HCT116 (cell line): ENCODE data around the gene SOBP. TPM values are rescaled to one million over a fixed set of nuclear protein-coding genes. Genes with fewer than 3 reads are reported as not detected.

Experiments
- ATAC-seq: fragments of 200-7000 bp; cut with Tn5 transposase; 2 replicates; pipeline ENCODE4 v1.9.1; 2020; ENCODE audit warnings: mild to moderate bottlenecking, moderate library complexity
- BruUV-seq: library from RNA; stranded (reverse); fragments of 400-500 nt; replicated peaks from 2 replicates; lab custom pipeline; 2021; lab: Mats Ljungman, UMichigan
- CTCF ChIA-PET: fragments of 300-600 bp; sonication (Branson Sonifier 250); formaldehyde crosslinking; loops from one replicate; lab custom pipeline; 2021; ENCODE audit warnings: antibody characterized with exemption; lab: Charles Lee
- POLR2A ChIA-PET: fragments of 300-600, 350-600 bp; sonication (Branson Sonifier 250); formaldehyde crosslinking; loops from one replicate; lab custom pipeline; 2021; ENCODE audit warnings: antibody characterized with exemption; lab: Charles Lee
- RAD21 ChIA-PET, 2 experiments: fragments of 300-600 bp; sonication (Branson Sonifier 250); formaldehyde crosslinking; loops; one replicate each; lab custom pipeline; 2023; ENCODE audit warnings: low total read pairs in 2 of 2; ENCODE audit not compliant: uncharacterized antibody in 2 of 2, unreplicated experiment in 2 of 2, low non-redundant PET in 1 of 2; lab: Charles Lee
- DNase-seq: peaks from one replicate; pipeline ENCODE4 v3.0.0-alpha.2; 2010; ENCODE audit warnings: low read depth, low spot score
- H2AFZ ChIP-seq: fragments of 200-600 bp; shearing (Covaris generic), sonication (generic); 2 replicates; pipeline ENCODE4 v1.6.1; 2017; ENCODE audit warnings: low read depth, mixed run types, mixed read lengths, antibody characterized with exemption, low read length; ENCODE audit not compliant: poor library complexity, severe bottlenecking
- H3K27ac ChIP-seq: 2 replicates; pipeline ENCODE4 v1.5.1; 2012; ENCODE audit warnings: low read depth, low read length
- H3K27me3 ChIP-seq: fragments of 200-600 bp; sonication (generic); 2 replicates; pipeline ENCODE4 v1.6.1; 2016; ENCODE audit warnings: mixed run types, low read length, mixed read lengths; ENCODE audit not compliant: insufficient read depth
- H3K36me3 ChIP-seq, 2 experiments: fragments of 200-500 bp in 1 of 2; fragments of 200-600 bp in 1 of 2; sonication (Bioruptor generic) in 1 of 2; sonication (generic) in 1 of 2; 2 replicates each; pipeline versions ENCODE4 v1.5.1 to v1.6.1; 2014 to 2016; ENCODE audit warnings: low read length in 2 of 2, inconsistent platforms in 1 of 2, mixed read lengths in 1 of 2, mixed run types in 1 of 2; ENCODE audit not compliant: insufficient read depth in 2 of 2, control insufficient read depth in 1 of 2
- H3K4me1 ChIP-seq, 2 experiments: fragments of 200-600 bp in 1 of 2; sonication (generic) in 1 of 2; 2 replicates each; pipeline versions ENCODE4 v1.5.1 to v1.6.1; 2012 to 2017; ENCODE audit warnings: low read length in 2 of 2, inconsistent platforms in 1 of 2, mild to moderate bottlenecking in 1 of 2, mixed read lengths in 1 of 2, mixed run types in 1 of 2, moderate library complexity in 1 of 2; ENCODE audit not compliant: insufficient read depth in 2 of 2, control insufficient read depth in 1 of 2
- H3K4me2 ChIP-seq: fragments of 200-600 bp; sonication (generic); 2 replicates; pipeline ENCODE4 v1.6.1; 2017; ENCODE audit warnings: mixed run types, low read length, mixed read lengths
- H3K4me3 ChIP-seq, 2 experiments: fragments of 200-600 bp in 1 of 2; sonication (generic) in 1 of 2; replicated peaks in 1 of 2; 2 replicates each; pipeline ENCODE4 v1.5.1; 2011 to 2016; ENCODE audit warnings: low read length in 2 of 2, control low read depth in 1 of 2, low read depth in 1 of 2, mild to moderate bottlenecking in 1 of 2, mixed read lengths in 1 of 2, mixed run types in 1 of 2
- H3K79me2 ChIP-seq: fragments of 200-600 bp; sonication (generic); 2 replicates; pipeline ENCODE4 v1.6.1; 2017; ENCODE audit warnings: mild to moderate bottlenecking, mixed run types, low read length, moderate library complexity, mixed read lengths; ENCODE audit not compliant: insufficient read depth
- H3K9ac ChIP-seq: fragments of 200-600 bp; sonication (generic); 2 replicates; pipeline ENCODE4 v1.6.1; 2016; ENCODE audit warnings: low read length, mixed read lengths
- H3K9me2 ChIP-seq: fragments of 200-600 bp; sonication (generic), shearing (Covaris generic); 2 replicates; pipeline ENCODE4 v1.6.1; 2017; ENCODE audit warnings: mixed run types, mild to moderate bottlenecking, moderate library complexity; ENCODE audit not compliant: insufficient read depth
- H3K9me3 ChIP-seq, 2 experiments: fragments of 200-500 bp in 1 of 2; fragments of 200-600 bp in 1 of 2; sonication (Bioruptor generic) in 1 of 2; sonication (generic) in 1 of 2; 2 replicates each; pipeline ENCODE4 v1.6.1; 2014 to 2017; ENCODE audit warnings: low read length in 2 of 2, mixed read lengths in 2 of 2, inconsistent platforms in 1 of 2, low read depth in 1 of 2, mild to moderate bottlenecking in 1 of 2, mixed run types in 1 of 2, moderate library complexity in 1 of 2; ENCODE audit not compliant: control insufficient read depth in 1 of 2, insufficient read depth in 1 of 2
- H4K20me1 ChIP-seq: fragments of 200-600 bp; sonication (generic), shearing (Covaris generic); 2 replicates; pipeline ENCODE4 v1.6.1; 2017; ENCODE audit warnings: mixed run types, mild to moderate bottlenecking, moderate library complexity; ENCODE audit not compliant: insufficient read depth
- ATF3 ChIP-seq: IDR thresholded peaks from 2 replicates; pipeline ENCODE4 v1.6.1; 2012
- CTCF ChIP-seq, 3 experiments: fragments of 200-600 bp in 1 of 3; sonication (generic) in 1 of 3; IDR thresholded peaks in 2 of 3; conservative IDR thresholded peaks in 1 of 3; 2 replicates each; pipeline ENCODE4 v1.5.1; 2012 to 2017; ENCODE audit warnings: low read depth in 2 of 3, low read length in 2 of 3, antibody characterized with exemption in 1 of 3, borderline replicate concordance in 1 of 3, control low read depth in 1 of 3, mild to moderate bottlenecking in 1 of 3, mixed read lengths in 1 of 3, mixed run types in 1 of 3, moderate library complexity in 1 of 3; ENCODE audit not compliant: insufficient read depth in 1 of 3
- EGR1 ChIP-seq: IDR thresholded peaks from 2 replicates; pipeline ENCODE4 v1.6.1; 2012; ENCODE audit warnings: low read depth
- JUND ChIP-seq: IDR thresholded peaks from 2 replicates; pipeline ENCODE4 v1.6.1; 2012
- MAX ChIP-seq: IDR thresholded peaks from 2 replicates; pipeline ENCODE4 v1.6.1; 2012
- POLR2A ChIP-seq: IDR thresholded peaks from 2 replicates; pipeline ENCODE4 v1.7.0; 2011; ENCODE audit warnings: borderline replicate concordance; ENCODE audit not compliant: insufficient read depth, insufficient read length; ENCODE audit errors: extremely low read depth
- POLR2AphosphoS5 ChIP-seq: IDR thresholded peaks from 2 replicates; pipeline ENCODE4 v1.6.1; 2011; ENCODE audit warnings: mild to moderate bottlenecking, low read depth, low read length, moderate library complexity
- RAD21 ChIP-seq: IDR thresholded peaks from 2 replicates; pipeline ENCODE4 v1.6.1; 2012; ENCODE audit warnings: low read depth, mild to moderate bottlenecking
- SIN3A ChIP-seq: IDR thresholded peaks from 2 replicates; pipeline ENCODE4 v1.6.1; 2012; ENCODE audit warnings: low read depth
- TCF7L2 ChIP-seq: IDR thresholded peaks from 2 replicates; pipeline ENCODE4 v1.7.0; 2011; ENCODE audit warnings: borderline replicate concordance, inconsistent platforms; ENCODE audit not compliant: insufficient read depth, insufficient read length; ENCODE audit errors: extremely low read depth
- ZFX ChIP-seq: fragments of 450-650 bp; IDR thresholded peaks from 2 replicates; pipeline ENCODE4 v1.6.1; 2017
- ZNF274 ChIP-seq: fragments of 200-500 bp; sonication (Bioruptor generic); IDR thresholded peaks from 2 replicates; pipeline ENCODE4 v1.6.1; 2014; ENCODE audit warnings: mild to moderate bottlenecking, low read depth, low read length, inconsistent platforms
- intact Hi-C: fragments of 100-400 bp; cut with micrococcal nuclease; formaldehyde crosslinking; loops from 2 replicates; pipeline ENCODE4 v1.10.0; 2022
- total RNA-seq: library from RNA; stranded (reverse); gene quantifications from one replicate; pipeline ENCODE4 v1.2.1, GENCODE V29; 2021; ENCODE audit not compliant: unreplicated experiment

The SOBP gene
- total RNA-seq, 1 experiment from 2014 or later = 2.6 TPM

- H3K4me1 ChIP-seq = no peaks in the 10 kb centered on the region
- H3K36me3 ChIP-seq = no peaks in the 10 kb centered on the region
- ATAC-seq (no peak), DNase-seq (no peak)
- H3K79me2 ChIP-seq = no peaks in the 10 kb centered on the region
- no peak overlapping the region for H3K9ac ChIP-seq
- ChIA-PET RAD21 (no interaction called here), CTCF (no interaction called here), POLR2A (no interaction called here)
- intact Hi-C loops = no loop called here
- H3K9me2 ChIP-seq = no peaks in the 10 kb centered on the region
- H4K20me1 ChIP-seq = no peaks in the 10 kb centered on the region
- no peaks in the 10 kb centered on the region for H3K9me3 ChIP-seq
- TF ChIP-seq CTCF (IDR thresholded peaks at IDR 0.05 in 2 of 3, conservative IDR thresholded peaks at IDR 0.05 in 1 of 3; ENCODE audit: borderline replicate concordance in 1 of 3, insufficient read depth in 1 of 3, low read depth in 2 of 3, low read length in 2 of 3) = no peak
- no peak for TF ChIP-seq ATF3
- TF ChIP-seq POLR2AphosphoS5 = no peak
- no peak for TF ChIP-seq JUND
- no peak for TF ChIP-seq POLR2A
- TF ChIP-seq ZFX = no peak
- no peak for TF ChIP-seq SIN3A
- no peak for TF ChIP-seq EGR1
- no peak for TF ChIP-seq RAD21
- no peak for TF ChIP-seq ZNF274
- no peak for TF ChIP-seq MAX
- TF ChIP-seq TCF7L2 = no peak
- no peak overlapping the region for H2AFZ ChIP-seq
- no peak overlapping the region for H3K4me2 ChIP-seq
- no peak overlapping the region for H3K4me3 ChIP-seq
- BruUV-seq = no TSS peak
- H3K27me3 ChIP-seq = no peaks in the 10 kb centered on the region
- H3K27ac ChIP-seq = no peak overlapping the region
These were observed 70.7 kb downstream of the SOBP start for GRCh38 chr6:107560657-107561056.
